HL-60/S4 treated with retinoic acid at 250 ng/mL for 4 days and 3 days (cell line): Measurements from ENCODE around the gene IGSF22.

ENCODE experiments used
- in situ Hi-C: fragments of 300-500 bp; cut with MboI; formaldehyde crosslinking; loops from 2 replicates; pipeline ENCODE4 v1.7.0; 2022; ENCODE audit warnings: low sequenced_read_pairs

Gene IGSF22

DNA sequence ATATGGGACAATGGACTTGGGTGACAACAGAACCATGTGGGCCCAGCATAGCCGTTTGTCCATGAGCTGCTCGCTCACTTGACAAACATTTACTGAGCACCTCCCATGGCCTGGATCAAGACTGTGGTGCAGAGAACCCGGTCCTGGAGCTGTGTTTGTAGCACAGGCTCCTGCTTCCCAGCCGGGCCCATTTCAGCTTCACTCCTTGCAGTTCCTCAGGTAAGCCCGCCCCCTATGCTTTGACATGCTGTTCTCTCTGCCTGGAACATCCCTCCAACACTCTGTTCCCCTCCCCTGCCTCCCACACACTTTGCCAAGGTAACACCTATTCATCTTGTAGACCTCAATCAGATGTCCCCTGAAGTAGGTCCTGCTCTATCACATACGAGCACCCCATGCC, 19.3 kb upstream of the IGSF22 start:
- in situ Hi-C loops, result no loop called here

DNA sequence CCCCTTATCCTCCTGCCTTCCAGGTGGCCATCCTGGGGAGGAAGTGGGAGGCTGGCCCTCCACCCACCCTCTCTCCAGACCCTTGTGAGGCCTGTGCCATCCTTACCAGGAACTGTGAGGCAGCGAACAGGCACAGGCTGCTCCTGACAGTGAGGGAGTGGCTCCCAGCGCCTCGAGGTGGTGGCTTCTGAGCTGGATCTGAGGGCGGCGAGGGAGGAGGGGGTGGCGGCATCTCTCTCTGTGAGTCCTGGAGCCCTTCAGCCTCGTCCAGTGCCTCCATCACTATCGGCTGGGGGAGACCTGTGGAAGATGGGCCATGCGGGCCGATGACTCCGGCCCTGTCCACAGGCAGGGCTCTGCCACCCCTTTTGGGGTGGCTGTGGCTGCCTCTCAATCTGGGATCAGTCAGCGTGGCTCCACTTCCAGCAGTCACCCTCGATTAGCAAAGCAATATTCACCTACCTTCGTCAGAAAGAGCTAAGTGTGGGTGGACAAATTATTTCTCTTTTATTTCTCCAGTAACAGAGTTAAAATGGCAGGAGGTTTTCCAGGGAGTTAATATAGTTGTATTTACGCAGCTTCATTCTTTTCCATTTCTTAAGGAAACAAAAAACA, 18.0 kb upstream of the IGSF22 start:
- in situ Hi-C loops, result no loop called here

DNA sequence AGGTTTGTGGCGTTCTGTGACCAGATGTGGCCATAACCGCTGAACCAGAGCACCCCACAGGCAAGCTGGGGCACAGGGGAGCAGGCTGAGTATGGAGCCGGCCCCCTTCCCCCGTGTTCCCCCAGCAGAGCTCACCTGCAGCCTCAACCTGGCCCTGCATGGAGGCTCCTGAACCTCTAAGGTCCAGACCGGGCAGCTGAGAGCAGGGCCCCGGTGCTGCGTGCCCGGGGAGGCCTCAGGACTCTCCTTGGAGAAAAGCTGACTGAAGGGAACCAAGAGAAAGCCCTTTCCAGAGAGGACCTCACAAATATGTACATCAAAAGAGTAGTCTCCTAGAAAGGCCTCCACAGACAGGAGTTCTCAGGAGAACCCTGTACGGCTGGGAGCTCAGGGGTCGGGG, 17.4 kb upstream of the IGSF22 start:
- in situ Hi-C loops, result no loop called here

DNA sequence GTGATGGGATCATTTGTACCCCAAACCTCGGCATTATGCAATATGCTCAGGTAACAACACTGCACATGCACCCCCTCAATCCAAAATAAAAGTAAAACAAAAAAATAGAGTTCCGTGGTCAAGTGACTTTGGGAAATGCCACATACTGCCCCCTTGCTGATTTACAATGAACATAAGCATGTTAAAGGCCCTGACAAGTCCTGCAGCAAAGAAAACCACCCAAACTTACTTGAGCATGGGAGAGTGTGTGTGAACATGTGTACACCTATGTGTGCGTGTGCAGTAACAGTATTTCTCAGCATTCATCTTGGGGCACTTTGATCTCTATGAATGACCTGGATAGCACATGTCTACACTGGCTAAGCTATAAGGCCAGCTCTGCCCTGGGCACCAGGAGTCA, 15.8 kb upstream of the IGSF22 start:
- in situ Hi-C loops, result no loop called here

DNA sequence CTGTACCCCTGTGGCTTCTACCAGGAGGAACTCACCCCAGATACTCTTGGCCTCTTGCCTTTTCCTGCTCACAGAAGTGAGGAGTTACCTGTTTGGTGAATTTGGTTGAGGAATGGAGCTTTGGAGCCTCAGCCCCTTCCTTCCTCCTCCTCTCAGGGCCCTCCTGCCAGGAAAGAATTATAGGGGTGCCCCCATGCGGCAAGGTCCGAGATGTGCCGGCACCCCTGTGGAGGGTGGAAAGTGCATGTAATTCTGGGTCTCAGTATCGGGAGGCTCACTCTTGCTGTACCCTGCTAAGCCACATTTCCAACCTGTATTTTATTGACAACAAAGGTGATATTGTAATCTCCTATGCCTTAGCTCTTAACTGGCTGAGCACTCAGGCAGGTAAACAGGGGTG, 13.7 kb upstream of the IGSF22 start:
- in situ Hi-C loops, result no loop called here

DNA sequence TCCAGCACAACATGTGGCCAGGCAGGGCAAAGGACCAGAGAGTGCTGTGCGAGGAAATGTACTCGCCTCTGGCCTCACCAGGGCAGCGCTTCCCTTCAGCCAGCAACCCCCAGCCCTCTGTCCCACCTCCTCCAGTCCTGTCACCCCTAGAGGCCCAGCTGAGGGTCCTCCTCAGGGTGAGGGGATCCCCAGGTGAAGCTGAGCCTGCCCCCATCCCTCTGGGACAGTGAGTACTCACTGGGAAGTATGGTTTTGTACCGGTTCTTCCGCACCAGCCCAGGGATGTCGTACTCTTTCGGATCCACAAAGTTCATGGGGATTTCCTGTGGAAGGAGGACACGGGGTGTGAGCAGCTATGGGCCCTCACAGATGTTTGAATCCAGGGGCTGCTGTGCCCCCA, 11.7 kb upstream of the IGSF22 start:
- in situ Hi-C loops, result no loop called here

DNA sequence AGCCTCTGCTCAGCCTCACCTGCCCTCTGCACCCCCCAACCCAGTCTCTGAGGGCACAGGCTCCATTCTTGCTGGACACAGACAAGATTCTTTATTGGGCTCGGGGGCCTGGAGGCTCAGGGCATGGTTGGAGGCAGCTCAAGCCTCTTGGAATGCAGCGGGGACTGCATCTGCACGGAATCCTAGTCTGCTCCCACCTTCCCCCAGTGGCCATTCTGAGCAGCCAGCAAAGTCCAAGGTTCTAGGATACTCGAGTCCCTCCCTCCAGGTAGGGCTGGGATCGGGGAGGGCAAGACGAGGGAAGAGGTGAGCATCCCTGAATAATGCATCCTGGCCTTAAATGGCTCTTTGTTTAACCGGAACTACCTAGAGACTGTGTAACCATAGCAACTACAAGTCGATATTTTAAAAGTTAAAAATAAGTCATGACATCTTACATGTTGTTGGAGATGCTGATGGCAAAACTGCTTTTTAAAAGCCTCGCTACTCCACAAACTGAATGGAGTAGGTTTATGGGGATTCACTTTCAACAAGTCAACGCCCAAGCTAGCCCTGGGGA, 10.7 kb upstream of the IGSF22 start:
- in situ Hi-C loops, result no loop called here

DNA sequence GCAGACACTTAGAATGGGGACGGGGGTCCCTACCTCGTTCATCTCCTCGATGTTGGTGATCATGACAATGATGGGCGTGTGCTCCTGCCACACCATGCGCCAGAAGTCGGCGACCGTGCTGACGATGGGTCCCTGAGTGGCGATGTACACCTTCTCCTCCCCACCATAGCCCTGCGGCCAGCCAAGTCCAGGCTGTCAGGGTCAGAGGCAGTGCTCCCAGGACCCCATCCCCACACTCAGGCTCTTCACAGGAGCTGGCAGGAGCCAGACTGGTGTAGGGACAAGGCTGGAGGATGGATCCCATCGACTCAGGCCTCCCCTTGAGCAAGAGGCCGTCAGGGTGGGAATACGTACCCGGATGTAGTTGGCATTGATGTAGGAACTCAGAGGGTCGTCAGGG, 7.2 kb upstream of the IGSF22 start:
- in situ Hi-C loops, result no loop called here

DNA sequence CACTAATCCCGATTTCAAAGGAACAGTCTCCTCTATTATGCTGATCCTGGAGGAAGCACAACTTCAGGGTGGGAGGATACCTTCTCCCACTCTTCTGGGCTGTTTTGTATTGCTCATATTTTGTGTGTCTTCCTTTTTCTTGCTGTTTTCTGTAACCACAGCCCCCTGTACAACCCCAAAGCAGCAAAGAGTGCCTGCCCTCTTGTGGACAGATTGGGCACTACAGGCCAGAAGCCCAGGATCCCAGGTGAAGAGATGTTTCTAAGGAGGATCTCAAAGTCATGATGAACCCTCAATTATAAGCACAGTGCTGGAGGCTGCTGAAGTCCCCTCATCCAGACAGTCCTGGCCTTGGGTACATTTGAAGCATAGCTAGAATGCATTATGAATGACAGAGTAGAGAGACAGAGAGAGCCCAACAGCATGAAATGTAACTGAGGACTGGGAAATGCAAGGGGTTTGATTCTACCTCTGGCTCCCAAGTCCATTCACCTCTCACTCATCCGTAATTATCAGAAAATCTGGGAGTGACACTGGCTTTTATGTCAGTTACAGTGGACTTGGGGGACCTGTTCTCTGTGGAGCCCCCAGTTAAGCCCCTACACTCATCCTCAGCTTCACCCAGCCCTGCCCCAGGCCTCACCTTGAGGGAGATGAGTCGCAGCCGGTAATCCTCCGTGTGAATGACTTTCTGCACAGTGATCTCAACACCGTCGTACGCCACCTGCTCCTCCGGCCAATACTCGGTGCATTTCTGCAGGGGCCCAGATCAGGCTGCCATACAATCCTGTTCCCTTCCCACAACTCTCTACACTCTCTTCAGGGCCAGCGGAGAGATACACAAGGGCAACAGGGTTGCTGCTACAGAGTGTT, 6.2 kb upstream of the IGSF22 start:
- in situ Hi-C loops, result no loop called here

DNA sequence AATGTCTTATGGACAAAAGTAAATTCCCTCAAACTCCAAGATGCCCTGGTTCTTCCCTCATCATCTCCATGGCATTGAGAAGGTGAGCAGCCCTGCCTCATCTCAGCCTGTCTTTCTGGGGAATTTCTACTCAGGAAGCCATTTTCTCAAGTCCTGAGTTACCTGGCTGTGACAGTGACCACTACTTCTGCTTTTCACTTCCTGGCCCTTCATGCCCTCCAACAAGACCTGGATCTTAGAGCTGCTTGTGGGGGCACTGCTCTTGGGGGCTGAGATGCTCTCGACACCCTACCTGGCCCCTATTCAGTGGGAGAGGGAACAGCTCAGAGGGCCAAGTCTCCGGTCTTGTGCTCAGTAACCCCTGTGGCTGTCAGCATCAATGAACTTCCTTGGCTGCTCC, 5.5 kb upstream of the IGSF22 start:
- in situ Hi-C loops, result no loop called here

DNA sequence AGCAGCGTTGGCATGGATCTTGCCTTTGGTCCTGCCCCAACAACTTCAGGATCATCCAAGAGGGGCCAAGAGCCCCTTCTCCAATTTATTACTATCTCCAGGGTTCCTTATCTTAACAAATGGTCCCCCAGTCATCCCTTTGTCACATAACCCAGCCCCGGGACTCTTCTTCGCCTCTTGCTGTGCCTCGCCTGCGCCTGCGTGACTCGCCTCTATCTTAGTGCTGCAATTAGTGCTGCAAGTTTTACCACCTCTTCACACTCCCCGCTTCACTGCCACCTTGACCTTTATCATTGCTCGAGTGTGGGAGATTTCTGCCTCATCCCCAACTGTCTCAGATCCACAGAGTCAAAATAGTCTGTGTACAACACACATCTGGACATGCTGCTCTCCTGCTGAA, 4.0 kb upstream of the IGSF22 start:
- in situ Hi-C loops, result no loop called here

DNA sequence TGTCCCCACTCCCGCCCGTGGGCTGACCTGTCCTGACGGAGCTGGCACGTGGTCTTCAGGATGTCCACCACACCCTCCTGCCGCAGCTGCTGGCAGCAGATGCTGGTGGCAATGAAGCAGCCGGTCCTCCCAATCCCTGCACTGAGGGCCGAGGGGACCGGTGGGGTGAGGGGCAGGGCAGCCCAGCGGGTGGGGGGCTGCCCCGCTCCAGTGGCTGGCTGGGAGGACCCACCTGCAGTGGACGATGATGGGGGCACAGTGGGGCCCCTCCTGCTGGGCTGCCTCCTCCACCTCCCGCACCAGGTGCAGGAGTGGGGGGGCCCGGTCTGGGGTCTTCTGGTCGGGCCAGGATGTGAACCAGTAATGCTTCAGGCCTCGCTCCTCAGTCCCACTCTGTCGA, 3.4 kb upstream of the IGSF22 start:
- in situ Hi-C loops, result no loop called here

DNA sequence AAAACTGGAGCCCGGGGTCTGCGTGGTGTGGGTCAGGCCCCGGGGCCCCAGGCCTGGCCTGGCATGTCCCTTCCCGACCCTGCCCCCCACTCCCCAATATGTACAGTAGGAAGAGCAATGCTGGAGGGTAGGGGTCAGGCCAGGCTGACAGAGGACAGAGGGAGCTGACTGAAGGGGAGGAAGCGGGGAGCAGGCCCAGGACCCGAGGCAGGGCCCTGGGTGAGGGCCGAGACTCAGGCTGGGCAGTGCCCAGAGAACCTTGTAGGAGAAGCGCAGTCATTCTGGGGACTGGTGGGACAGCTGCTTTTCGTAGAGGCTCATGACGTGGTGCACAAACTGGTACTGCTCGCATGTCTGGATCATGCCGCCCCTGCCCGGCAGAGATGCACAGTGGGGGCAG, 2.7 kb upstream of the IGSF22 start:
- in situ Hi-C loops, result no loop called here

DNA sequence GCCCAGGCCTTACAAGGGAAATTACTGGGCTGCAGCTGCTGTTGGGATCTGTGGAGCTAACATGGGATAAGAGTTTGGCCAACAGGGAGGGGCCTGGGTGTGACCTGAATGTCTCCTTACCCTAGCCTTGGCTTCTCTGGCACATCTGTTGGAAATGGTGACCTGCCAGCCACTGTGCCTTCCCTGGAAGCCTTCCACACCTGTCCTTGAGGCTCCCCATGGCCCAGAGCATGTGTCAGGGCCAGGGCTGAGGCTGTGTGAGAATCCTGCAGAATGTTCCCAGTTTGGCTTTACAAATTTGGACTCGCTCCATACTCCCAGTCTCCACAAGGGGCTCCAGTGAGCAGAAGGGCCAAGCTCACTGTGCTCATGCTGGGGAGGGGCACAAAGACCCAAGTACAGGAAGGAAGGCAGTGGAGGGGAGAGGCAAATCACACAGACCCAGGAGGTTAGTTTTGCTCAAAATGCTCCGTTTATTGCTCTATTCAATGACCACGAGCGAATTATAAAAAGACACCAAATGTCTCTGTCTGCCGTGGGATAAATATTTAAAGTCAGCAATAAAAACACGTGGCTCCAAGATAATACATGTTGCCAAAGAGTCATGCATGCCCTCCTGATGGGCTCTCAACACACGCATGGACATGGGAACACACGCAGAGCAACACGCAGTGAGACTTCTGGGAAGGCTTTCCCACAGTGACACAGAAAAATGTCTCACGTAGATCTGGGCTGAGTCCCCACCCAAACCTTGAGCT, 1.7 kb upstream of the IGSF22 start:
- in situ Hi-C loops, result no loop called here

DNA sequence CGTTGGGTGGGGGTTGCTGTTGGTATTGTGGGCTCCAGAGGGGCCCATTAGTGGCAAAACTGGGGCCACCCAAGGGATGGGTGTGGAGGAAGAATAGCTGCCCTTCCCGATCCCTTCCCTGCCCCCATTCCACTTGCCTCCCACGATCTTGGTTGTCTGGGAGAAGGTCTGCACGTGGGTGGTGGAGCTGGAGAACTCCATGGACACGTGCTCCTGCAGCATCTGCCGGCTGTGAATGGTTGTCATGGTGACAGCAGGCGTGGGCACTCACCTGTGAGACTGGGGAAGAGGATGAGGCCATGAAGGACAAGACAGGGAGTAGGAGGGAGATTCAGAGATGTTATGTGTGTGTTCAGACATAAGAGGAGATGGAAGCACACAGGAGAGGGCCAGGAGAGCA, 2.0 kb downstream of the IGSF22 start:
- in situ Hi-C loops, result no loop called here

DNA sequence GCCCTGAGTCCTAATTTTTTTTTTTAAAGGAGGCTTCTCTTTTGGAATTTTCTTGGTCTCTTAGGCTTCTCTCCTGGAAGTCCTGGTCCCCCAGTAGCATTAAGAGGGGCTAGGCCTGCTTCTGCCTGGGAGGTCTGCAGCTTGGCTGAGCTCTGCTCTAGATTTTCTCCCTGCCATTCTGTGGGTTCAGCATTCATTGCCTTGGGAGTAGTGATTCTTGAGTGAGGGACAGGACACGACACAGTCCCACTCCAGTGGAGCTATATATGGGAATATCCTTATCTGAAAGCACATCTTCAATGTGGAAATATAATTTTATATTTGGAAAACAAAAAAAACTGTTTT, 3.7 kb downstream of the IGSF22 start:
- in situ Hi-C loops, result no loop called here

DNA sequence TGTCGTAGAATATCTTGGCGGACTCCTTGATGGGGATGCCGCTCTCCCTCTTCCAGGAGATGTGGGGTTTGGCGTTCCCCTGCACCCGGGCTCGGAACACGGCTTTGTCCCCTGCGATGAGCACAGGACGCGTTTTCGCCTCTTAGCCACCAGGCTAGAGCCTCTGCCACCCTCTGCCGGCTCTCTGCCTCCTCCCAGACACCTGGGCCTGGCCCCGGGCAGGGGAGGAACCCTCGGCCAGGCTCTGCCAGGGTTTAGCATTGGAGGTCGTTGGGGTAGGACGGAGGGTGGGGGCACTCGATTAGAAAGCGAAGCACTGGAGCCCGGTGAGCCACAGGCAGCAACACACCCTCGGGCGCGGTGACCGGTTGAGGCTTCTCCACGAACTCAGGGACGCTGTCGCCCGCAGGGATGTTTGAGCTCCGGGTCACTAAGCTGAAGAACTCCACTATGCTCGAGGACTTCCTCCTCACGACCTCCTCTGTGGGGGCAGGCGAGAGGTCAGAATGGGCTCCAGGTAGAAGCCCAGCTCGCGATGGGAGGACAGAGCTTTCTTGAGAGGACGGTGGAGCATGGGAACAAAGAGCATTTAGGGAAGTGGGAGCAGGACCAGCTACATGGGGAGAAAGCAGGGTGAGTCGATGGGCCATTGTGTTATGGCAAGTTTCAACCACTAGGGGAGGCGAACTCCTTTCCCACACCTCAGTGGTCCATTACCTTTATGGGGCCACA, 4.3 kb downstream of the IGSF22 start:
- in situ Hi-C loops, result no loop called here

DNA sequence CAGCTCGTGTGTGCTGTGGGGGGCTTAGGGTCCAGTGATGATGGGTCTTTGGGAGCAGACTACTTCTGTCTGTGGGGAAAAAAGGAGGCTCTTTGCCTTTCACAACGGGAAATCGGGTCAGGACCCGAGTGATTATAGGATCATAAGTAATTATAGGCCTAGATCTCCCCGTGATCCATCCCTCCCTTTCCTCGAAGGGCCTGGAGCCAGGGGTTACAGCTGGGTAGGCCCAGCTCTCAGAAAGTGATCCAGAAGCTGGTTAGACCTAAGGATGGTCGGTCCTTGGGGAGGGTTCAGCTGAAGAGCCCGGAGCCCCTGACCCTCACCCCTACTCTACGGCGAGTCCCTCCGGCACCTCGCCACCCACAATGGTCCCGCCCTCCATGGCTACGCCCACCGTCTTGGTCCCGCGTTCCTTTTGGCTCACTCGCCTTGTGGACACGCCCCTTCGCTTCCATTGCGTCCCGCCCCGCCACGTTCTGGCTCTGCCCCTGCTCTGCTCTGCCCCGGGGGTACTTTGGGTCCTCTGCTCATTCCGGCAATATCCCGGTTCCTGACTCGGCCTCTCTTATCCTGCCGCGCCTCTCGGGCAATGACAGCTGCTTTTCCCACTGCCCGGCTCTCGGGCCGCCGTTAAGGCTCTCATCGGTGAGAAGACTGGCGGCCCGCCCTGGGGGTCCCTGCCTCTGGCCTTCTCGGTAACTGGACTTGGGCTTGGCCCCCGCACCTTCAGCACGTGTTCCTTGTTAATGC, 5.0 kb downstream of the IGSF22 start:
- in situ Hi-C loops, result no loop called here

DNA sequence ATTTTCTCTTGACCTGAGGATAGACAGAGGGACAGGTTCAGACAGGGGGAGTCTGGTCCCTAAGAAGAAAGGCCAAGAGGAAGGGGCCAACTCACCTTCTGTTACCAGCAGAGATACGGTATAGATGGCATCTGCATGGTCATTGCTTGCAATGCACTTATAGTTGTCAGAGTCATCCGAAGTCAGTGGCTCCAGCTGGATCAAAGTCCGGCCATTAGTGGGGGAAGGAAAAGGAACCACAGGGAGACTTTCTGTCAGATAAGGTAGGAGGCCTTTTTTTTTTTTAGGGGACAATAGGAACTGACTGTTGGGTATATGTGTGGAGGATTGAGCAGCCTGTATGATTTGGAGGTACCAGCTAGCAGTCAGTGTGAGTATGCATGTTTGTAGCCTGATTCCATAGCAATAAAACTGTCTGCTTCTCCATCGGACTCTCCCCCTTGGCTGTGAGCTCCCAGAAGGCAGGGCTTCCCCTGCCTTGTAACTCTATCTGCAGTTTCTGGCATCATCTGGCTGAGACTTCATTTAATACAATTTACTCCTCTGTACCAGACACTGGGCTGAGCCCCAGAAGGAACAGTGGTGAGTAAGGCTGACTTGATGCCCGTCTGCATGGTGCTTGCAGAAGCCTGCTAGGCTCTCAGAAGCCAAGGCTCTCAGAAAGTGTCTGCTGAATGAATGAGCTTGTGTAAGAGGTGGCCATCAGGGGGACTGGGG, 5.7 kb downstream of the IGSF22 start:
- in situ Hi-C loops, result no loop called here

DNA sequence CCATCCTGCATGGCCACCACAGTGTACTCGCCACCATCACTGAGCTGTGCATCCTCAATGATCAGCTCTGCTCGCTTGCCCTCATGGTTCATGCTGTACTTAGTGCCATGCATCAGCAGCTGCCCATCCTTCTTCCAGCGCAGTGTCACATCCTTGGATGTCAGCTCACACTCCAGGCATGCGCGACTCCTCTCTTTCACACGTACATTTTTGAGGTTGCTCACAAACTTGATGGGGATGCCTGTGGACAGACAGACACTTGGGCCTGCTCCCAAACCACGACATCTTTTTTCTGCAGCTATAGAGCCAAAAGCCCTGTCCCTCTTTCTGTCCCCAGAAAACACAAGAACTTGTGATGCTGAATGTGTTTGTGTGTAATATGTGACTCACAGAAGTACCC, 10.5 kb downstream of the IGSF22 start:
- in situ Hi-C loops, result no loop called here
